HK-2 (cell line): Measurements from ENCODE around the gene PRADC1.

Experiments
- DNase-seq: peaks from one replicate; pipeline ENCODE4 v3.0.0-alpha.2; 2018; ENCODE audit not compliant: unreplicated experiment

The PRADC1 gene

DNA sequence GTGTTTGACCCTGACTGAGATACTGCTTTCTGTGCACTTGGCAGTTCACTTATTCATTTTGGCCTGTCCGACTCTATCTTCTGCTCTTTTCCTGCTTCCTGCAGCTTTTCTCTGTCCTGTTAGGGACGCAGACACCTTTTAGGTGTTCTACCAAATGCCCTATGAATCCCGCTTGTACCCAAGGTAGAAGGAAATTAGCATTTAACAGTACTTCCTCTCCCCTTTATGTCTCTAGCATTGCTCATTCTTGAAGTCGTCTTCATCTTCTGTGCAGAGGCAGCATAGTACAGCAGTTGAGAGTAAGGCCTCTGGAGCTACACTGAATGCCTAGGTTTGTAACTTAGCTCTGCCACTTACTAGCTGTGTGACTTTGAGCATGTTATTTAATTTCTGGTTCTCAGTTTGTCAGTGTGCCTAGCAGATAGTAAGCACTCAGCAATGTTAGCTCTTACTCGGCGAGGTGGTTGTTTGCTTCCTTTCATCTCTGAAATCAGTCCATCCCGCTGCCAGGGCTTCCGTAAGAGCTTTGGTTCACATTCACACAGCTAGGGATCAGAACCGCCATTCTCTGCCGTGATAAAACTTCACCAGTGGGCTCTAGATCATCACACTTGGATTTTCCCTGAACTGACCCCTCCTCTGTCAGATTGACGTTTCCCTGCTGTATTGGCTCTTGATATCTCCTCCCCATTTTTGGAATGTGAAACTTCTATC is 2.4 kb upstream of the PRADC1 start:
- no peak for DNase-seq

GRCh38 chr2:73233932-73234832 is 1.1 kb upstream of the PRADC1 start, which contains the start of gene CCT7:
TSS of gene CCT7 (plus strand) at chr2:73234308. CDS start at chr2:73234379, 71 bp downstream.
- DNase-seq = peak; percentile 83

DNA sequence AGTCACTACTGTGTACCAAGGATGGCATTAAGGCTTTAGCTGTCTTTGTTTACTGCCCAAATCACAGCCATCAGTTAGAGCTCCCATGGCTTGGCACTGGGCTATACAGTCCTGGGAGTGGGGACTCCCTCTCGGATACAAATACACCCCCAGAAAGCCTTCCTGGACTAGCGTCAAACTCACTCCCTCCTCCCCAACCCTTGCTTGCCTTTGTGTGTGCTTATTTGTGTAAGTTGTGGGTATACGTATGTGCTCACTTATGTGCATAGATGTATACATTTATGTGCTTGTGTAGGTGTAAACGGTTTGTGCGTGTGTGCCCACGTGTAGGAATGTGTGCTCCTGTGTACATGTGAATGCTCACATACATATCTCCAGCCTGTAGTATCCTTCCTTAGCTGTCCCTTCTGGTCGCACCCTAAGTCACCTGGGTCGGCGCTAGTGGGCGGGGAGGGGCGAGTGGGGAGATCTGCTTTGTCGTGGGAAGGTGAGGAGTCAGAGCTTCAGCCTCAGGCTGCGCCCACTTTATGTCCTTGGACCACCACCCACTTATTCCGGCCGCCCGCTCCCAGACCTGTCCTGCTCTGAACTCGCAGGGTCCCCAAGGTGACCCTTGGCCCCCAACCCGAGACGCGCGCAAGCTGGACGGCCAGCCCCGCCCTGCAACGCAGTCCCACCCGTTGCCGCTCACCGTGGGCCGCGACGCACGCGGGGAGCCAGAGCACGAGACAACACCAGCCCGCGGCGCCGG is 461 bp downstream of the PRADC1 start:
- DNase-seq = peak; percentile 24

DNA sequence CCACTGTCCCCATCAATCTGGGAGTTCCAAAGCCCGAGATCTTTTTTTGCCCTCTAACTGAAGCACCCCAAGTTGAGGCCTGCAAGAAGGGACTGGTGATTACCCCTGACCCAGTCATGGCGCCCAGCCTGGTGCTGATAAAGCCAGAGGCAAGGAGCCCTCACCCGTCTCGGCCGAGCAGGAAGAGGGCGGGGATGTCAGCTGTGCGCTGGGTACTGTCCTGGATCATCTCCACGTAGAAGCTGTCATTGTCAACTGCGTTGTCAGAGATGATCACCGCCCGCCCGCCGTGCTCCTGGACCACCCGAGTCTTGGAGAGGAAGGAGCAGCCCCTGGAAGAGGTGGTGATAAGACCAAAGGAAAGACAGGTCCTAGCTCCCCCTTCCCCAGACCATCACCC is 4.4 kb downstream of the PRADC1 start:
- DNase-seq = no peak

- no peak for DNase-seq
Observed at GRCh38 chr2:73227086-73227485, 6.0 kb downstream of the PRADC1 start.

- DNase-seq = no peak
Observed at GRCh38 chr2:73225513-73226360, 7.3 kb downstream of the PRADC1 start.

GRCh38 chr2:73223821-73224220 is 9.2 kb downstream of the PRADC1 start:
- no peak for DNase-seq

GRCh38 chr2:73218298-73218697 is 14.7 kb downstream of the PRADC1 start:
- no peak for DNase-seq

DNA sequence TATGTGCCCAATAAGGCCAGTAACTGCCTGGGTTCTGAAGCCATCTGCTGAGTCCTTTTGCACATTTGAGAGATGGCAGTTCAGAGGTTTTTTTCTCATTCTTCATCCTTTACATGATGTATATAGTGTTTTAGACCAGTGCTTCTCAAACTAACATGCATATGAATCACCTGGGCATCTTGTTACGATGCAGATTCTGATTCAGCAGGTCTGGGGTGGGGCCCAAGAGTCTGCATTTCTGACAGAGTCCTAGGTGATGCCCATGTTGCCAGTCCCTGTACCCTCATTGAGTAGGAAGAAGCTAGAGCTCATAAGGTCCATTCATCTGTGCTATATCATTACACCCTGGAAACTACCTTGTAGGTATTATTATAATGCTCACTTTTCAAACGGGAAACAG is 15.2 kb downstream of the PRADC1 start:
- no peak for DNase-seq

GRCh38 chr2:73217160-73217559 is 15.9 kb downstream of the PRADC1 start:
- DNase-seq = no peak

DNA sequence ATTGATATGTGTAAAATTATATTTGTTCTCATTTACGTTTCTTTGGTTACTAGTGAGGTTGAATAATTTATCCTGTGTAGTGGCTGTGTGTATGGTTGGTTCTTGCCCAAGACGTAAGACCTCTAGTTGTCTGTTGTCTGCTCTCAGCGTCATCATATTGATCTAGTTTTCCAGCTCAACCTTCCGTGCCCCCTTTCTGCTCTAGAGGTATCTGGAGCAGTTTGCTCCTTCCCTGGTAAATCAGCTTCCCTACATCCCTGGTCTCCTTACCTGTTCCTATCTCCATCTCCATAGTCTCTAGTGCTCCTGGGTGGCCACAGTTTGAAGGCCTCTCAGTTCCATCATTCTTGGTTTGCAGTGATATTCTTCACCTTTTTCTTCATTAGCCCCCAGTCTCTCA is 17.8 kb downstream of the PRADC1 start:
- DNase-seq = no peak

- peak; percentile 78 for DNase-seq
Observed at GRCh38 chr2:73214120-73215035, 18.7 kb downstream of the PRADC1 start, which contains the start of gene SMYD5. TSS of gene SMYD5 (plus strand) at chr2:73214245. CDS start at chr2:73214267, 22 bp downstream.

- DNase-seq = peak; percentile 69
Observed at GRCh38 chr2:73212448-73213176, 20.4 kb downstream of the PRADC1 start.

DNA sequence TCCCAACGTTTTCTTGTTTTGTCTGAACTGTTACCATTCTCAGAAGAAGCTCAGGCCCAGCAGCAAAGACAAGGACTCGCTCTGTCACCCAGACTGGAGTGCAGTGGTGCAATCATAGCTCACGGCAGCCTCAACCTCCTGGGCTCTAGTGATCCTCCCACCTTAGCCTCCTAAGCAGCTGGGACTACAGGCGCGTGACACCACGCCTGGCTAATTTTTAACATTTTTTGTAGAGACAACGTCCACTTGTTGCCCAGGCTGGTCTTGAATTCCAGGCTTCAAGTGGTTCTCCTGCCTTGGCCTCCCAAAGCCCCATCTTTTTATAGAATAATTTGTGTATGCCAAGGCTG is 21.0 kb downstream of the PRADC1 start:
- DNase-seq = no peak

DNA sequence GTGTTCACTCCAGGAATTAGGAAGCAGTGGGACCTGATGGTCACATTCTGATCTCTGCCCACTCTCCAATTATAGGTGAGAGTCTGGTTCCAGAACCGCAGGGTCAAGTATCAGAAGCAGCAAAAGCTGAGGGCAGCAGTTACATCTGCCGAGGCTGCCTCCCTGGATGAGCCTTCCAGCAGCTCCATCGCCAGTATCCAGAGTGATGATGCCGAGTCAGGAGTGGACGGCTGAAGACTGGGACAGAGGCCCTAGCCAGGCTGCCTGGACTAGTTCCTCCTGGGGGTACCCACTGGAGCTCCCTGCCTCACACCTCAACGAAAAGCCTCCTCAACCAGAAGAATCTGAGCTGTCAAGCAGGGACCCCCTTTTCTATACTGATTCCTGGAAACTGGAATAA is 22.3 kb downstream of the PRADC1 start:
- no peak for DNase-seq

DNA sequence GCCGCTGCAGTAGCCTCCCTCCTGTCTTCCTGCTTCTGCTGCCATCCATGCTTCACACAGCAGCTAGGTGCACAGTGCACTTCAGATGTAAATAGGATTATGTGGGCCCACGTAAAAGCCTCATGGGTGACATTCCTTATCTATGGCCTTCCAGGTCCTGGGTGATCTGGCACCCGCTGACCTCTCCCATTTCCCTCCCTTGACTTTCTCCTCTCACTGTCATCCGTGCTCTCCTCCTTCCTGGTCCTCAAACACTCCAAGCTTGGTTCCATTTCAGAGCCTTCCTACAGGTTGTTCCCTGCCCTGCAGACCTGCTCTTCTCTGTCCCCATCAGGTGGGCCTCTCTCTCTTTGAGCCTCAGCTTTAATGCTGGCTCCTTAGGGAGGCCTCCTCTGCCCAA is 23.0 kb downstream of the PRADC1 start:
- DNase-seq = no peak

DNA sequence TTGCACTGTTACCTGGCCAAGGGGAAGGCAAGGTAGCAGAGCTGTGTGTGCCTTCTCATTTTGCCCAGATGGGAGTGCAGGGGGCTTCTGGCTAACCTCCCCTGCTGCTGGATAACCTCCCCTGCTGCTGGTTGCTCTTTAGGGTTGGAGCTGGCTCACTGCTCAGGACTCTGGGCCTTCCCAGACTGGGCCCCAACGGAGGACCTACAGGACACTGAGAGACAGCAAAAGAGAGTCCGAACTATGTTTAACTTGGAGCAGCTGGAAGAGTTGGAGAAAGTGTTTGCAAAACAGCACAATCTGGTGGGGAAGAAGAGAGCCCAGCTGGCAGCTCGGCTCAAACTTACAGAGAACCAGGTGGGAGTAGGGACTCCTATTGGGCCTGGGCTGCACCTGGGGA is 24.8 kb downstream of the PRADC1 start:
- no peak for DNase-seq

- DNase-seq = no peak
Observed at GRCh38 chr2:73205611-73206010, 27.4 kb downstream of the PRADC1 start.

GRCh38 chr2:73203055-73203681 is 29.9 kb downstream of the PRADC1 start:
- DNase-seq = no peak
